Sigmoid colon (tissue), 4 donors: ENCODE measurements around the gene SCN10A.

ENCODE experiments used
- EP300 ChIP-seq, 4 donors: sonication (generic); formaldehyde crosslinking; IDR thresholded peaks; one replicate each; pipeline ENCODE4 v1.6.1; 2017; ENCODE audit warnings: antibody characterized with exemption in 4 of 4
- POLR2A ChIP-seq, 2 donors: fragments of 450-650 bp; IDR thresholded peaks; one replicate each; pipeline ENCODE4 v1.6.1; 2016; ENCODE audit warnings: antibody characterized with exemption in 2 of 2, mild to moderate bottlenecking in 2 of 2, moderate library complexity in 2 of 2
- TF ChIP-seq, protein P1 (sequence below), 4 experiments: fragments of 450-650 bp in 3 of 4; fragments of 200-600 bp in 1 of 4; IDR thresholded peaks; one replicate each; pipeline ENCODE4 v1.5.1; 2016 to 2019; ENCODE audit warnings: antibody characterized with exemption in 4 of 4, mild to moderate bottlenecking in 3 of 4, moderate library complexity in 2 of 4

DNA sequence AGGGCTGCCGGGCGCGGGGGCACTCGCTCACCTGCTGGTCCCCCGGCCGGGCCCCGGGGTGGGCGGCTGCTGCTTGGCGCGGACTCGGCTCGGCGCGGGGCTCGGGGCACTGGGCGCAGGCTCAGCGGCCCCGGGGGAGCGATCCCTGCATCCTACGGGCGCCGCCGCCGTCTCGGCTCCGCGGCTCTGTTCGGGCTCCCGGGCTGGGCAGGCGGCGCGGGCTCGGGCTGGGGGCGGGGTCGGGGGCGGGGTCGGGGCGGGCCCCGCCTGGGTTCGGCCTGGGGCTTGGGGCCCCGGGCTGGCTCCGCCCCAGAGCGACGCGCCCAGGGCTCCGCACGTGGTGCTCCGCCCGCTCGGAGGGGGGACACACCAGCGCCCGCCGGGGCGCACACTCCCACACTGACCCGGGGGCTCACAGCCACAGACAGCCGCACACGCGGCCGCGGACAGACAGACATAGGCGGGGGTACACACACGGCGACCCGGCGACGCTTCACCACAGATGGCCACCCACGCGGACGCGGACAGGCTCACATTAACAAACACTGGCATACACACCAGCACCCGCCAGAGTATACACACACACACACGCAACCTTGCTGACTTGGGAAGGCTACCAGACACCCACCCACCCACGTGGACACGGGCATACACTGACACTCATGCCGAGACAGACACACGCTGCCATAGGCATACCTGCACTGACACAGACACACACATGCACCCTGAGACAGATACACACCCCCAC lies 166.3 kb downstream of the SCN10A start, which contains the start of gene SCN5A:
- TF ChIP-seq, protein P1, sequence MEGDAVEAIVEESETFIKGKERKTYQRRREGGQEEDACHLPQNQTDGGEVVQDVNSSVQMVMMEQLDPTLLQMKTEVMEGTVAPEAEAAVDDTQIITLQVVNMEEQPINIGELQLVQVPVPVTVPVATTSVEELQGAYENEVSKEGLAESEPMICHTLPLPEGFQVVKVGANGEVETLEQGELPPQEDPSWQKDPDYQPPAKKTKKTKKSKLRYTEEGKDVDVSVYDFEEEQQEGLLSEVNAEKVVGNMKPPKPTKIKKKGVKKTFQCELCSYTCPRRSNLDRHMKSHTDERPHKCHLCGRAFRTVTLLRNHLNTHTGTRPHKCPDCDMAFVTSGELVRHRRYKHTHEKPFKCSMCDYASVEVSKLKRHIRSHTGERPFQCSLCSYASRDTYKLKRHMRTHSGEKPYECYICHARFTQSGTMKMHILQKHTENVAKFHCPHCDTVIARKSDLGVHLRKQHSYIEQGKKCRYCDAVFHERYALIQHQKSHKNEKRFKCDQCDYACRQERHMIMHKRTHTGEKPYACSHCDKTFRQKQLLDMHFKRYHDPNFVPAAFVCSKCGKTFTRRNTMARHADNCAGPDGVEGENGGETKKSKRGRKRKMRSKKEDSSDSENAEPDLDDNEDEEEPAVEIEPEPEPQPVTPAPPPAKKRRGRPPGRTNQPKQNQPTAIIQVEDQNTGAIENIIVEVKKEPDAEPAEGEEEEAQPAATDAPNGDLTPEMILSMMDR (IDR thresholded peaks at IDR 0.05): no peak
- no peak for TF ChIP-seq EP300 (IDR thresholded peaks at IDR 0.05)
- no peak for TF ChIP-seq POLR2A (IDR thresholded peaks at IDR 0.05)
